LNCaP clone FGC (cell line): Measurements from ENCODE around the gene CAPN11.

Experiments used
- DNase-seq: peaks from one replicate; pipeline ENCODE4 v3.0.0-alpha.2; 2011; ENCODE audit warnings: low read depth
- H3K4me3 ChIP-seq: 2 replicates; pipeline ENCODE4 v1.5.1; 2011; ENCODE audit warnings: mild to moderate bottlenecking, low read depth, low read length, control low read depth
- TF ChIP-seq, protein P1 (sequence below): IDR thresholded peaks from 2 replicates; pipeline ENCODE4 v1.5.1; 2012; ENCODE audit warnings: mild to moderate bottlenecking; ENCODE audit not compliant: control insufficient read depth, insufficient read depth; ENCODE audit errors: extremely low read depth

Gene CAPN11

DNA sequence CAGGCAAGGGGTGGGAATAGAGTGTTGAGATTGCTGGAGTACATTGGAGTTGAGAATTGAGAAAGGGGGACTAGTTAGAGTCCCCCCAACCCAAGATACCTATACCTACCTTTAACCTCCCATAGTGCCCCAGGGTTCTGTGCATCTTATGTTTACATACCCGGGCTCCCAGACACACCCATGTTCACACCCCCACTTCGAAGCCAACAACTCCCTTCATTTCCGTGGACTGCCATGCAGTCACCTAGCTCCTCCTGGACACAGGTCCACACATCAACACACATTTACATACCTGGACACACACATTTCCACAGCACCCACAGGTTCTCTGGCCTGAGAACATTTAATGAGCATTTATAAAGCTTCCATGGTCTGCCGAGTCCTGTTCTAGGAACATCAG is 26.1 kb upstream of the CAPN11 start:
- TF ChIP-seq, protein P1, sequence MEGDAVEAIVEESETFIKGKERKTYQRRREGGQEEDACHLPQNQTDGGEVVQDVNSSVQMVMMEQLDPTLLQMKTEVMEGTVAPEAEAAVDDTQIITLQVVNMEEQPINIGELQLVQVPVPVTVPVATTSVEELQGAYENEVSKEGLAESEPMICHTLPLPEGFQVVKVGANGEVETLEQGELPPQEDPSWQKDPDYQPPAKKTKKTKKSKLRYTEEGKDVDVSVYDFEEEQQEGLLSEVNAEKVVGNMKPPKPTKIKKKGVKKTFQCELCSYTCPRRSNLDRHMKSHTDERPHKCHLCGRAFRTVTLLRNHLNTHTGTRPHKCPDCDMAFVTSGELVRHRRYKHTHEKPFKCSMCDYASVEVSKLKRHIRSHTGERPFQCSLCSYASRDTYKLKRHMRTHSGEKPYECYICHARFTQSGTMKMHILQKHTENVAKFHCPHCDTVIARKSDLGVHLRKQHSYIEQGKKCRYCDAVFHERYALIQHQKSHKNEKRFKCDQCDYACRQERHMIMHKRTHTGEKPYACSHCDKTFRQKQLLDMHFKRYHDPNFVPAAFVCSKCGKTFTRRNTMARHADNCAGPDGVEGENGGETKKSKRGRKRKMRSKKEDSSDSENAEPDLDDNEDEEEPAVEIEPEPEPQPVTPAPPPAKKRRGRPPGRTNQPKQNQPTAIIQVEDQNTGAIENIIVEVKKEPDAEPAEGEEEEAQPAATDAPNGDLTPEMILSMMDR = no peak
- H3K4me3 ChIP-seq = no peak overlapping the region
- DNase-seq = no peak

DNA sequence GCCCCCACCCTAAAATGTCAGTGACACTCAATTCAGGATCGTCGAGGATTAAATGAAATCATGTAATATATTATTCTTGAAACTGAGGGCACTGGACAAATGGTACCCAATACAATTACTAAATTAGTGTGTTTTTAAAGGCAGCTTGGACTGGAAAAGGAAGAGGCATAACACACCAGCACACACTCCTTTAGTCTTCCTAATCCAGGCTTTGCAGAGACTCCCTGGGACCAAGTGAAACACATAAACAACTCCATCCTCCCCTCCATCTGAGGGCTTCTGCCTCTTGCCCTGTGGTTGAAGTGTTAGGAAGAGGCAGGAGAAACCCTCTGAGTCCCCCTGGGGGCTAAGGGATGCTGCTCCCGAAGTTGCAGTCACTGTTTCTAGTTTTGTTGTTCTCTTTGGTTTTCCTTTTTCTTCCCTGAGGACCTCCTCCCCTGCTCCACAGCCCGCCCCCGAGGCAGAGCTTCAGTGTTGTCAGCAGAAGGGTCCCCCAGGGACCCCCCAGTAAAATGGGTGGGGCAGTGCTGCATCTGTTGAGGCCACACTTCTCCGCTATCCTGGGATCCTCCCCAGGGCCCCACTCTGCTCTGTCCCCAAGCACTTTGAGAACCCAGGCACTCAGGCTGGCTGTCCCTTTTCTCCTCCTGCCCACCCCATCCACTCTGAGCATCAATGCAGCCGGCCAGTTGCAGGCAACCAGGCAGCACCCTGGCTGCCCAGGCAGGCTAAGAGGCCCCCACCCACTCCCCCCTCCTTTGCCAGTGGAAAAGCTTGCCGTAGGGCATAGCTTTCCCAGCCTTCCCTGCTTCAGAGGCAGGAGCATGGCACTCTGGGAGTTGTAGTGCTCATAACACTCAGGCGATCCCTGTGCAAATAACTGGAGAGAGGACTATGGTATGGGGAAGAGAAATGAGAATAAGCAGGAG is 25.4 kb upstream of the CAPN11 start:
- no peak for DNase-seq
- H3K4me3 ChIP-seq = no peak overlapping the region

DNA sequence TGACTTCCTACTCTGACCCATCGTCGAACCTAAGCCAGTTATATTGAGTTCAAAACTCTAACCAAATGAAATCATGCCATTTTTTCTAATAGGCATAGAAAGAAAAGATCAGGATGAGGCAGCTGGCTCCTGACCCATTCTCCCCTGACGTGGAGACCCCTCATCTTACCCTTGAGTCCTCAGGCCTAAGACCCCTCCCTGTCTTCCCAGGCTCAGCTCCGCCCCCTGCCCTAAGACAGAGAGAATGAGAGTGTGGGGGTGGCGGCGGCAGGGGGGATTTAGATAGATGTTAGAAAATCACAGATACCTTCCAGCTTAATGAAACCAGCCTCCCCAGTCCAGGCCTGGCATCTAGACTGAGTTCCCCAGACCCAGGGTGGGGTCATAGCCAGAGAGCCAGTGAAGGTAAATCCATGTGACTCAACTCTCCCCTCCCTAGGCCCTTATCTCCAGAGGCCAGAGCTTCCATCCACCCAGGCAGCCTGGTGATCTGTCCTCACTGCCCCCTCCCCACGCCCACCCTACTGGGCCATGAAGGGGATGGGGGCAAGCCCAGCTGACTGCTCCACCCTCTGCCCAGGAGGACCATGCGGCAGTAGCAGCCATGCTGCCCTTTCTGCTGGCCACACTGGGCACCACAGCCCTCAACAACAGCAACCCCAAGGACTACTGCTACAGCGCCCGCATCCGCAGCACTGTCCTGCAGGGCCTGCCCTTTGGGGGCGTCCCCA is 24.5 kb upstream of the CAPN11 start:
- TF ChIP-seq, protein P1 = no peak
- no peak overlapping the region for H3K4me3 ChIP-seq
- DNase-seq = no peak

More for the DNA sequence above, 25.4 kb upstream of the CAPN11 start:
- TF ChIP-seq, protein P1 = no peak

DNA sequence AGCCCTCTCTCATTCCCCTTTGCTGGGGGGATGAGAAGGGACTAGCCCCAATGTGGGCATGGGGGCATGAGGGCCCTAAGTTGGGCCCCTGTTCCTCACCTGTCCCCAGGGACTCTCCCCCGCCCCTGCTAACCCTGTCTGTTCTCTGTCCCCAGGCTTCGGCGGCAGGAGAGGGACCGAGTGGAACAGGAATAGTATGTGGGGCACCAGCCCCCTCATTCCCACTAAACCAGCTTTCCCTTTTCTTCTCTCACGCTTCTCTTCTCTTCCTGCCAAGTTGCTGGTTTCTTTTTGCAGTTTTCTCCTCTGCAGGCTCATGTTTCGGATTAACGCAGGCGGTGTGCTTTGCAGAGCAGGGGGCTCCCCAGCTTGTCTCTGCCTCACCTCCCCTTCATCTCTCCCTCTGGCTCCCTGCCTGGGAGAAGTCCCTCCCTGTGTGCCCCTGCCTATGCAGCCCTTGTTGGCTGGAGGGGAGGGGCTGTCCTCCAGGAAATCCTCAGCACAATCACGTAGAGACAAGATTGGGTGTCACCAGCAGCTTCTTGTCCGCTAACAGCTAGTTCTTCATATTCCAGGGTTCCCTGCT is 23.4 kb upstream of the CAPN11 start:
- TF ChIP-seq, protein P1 = no peak
- no peak overlapping the region for H3K4me3 ChIP-seq
- DNase-seq = no peak

DNA sequence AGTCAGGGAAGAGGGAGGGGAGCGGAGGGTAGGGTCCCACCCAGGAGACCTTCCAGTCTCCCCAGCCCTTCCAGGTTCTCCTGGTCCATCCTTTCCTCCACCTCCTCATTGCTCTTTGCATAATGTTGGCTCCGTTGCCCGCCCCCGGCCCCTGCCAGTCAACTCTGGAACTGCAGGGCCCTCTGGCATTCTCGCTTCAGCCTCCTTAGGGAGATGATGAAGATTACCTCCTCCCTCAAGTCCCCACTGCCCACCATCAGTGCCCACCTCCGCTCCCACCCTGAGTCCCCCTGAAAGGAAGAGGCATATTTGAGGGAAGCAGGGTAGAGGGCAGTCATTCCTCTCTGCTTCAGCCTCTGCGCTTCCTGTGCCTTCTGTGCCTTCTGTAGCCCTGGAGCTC is 22.7 kb upstream of the CAPN11 start:
- DNase-seq = no peak
- TF ChIP-seq, protein P1 = no peak
- H3K4me3 ChIP-seq = no peak overlapping the region

DNA sequence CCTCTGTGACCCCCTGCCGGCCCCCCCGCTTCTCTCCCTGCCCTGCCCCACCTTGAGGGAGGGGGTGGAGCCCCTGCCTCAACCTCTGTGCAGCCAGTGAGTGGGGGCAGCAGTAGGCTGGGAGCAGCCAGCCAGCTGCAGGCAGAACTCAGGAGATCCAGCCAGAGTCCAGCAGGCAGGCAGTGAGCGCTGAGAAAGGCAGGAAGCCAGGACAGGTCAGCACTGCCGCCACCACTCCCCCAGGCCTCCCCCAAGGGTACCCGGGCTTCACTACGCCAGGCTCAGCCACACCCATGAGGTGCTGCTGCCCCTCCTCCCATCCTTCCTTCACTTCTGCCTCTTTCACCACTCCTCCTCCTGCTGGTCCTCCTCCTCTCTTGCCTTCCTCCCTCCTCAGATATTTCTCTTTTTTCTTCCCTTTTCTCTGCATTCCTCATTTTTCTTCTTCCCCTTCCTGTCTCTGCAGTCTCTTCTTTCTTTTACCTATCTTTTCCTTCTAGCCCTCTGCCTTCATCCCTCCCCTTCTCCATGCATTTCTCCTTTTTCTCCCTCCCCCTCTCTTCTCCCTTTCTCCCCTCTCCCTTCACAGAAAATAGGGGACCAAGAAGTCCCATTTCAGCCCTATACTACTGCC is 19.8 kb upstream of the CAPN11 start:
- TF ChIP-seq, protein P1 = no peak
- DNase-seq = no peak
- H3K4me3 ChIP-seq = no peak overlapping the region
